HepG2 (cell line): ENCODE results near the gene IL17RC. TPM values are rescaled to one million over a fixed set of nuclear protein-coding genes. Genes with fewer than 3 reads are reported as not detected.

Source experiments
- ATAC-seq: fragments of 200-7000 bp; cut with Tn5 transposase; 3 replicates; pipeline ENCODE4 v1.9.1; 2020; ENCODE audit warnings: mild to moderate bottlenecking, moderate library complexity
- BruUV-seq: library from RNA; stranded (reverse); fragments of 400-500 nt; replicated peaks from 2 replicates; lab custom pipeline; 2021; lab: Mats Ljungman, UMichigan
- CTCF ChIA-PET: fragments of 300-600 bp; formaldehyde crosslinking; extraction: SDS; loops from one replicate; lab custom pipeline; 2021; ENCODE audit warnings: low total read pairs, inconsistent platforms, low intra/inter-chr PET ratio; lab: Yijun Ruan, JAX
- POLR2A ChIA-PET: fragments of 350-600 bp; sonication (Branson Sonifier 250); formaldehyde crosslinking; loops from one replicate; lab custom pipeline; 2020; ENCODE audit warnings: antibody characterized with exemption, inconsistent platforms; lab: Yijun Ruan, JAX
- DNase-seq: peaks from one replicate; pipeline ENCODE4 v3.0.0-alpha.2; 2015; ENCODE audit warnings: low spot score
- FAIRE-seq: peaks from 3 replicates; lab custom pipeline; 2011; peaks lifted over from hg19 to GRCh38; lab: Jason Lieb, UNC
- H2AFZ ChIP-seq: one replicate; pipeline ENCODE4 v1.6.1; 2011; ENCODE audit warnings: low read length, inconsistent platforms
- H3K27ac ChIP-seq: fragments of 300-600 bp; 3 replicates; pipeline ENCODE4 v1.8.0; 2011; ENCODE audit warnings: mixed run types, mild to moderate bottlenecking, mixed read lengths, low read length, inconsistent platforms; ENCODE audit not compliant: insufficient read depth; ENCODE audit errors: extremely low read length
- H3K27me3 ChIP-seq, 2 experiments: fragments of 200-600 bp in 1 of 2; 2 replicates in 1 of 2; 3 replicates in 1 of 2; pipeline versions ENCODE4 v1.6.0 to v1.8.0; 2011; ENCODE audit warnings: low read length in 2 of 2, mild to moderate bottlenecking in 2 of 2, moderate library complexity in 2 of 2, inconsistent platforms in 1 of 2; ENCODE audit not compliant: insufficient read depth in 2 of 2, control insufficient read depth in 1 of 2
- H3K36me3 ChIP-seq, 2 experiments: fragments of 200-600 bp in 1 of 2; replicated peaks in 1 of 2; 2 replicates in 1 of 2; 3 replicates in 1 of 2; pipeline versions ENCODE4 v1.5.1 to v1.8.0; 2011; ENCODE audit warnings: low read length in 2 of 2, inconsistent platforms in 1 of 2; ENCODE audit not compliant: insufficient read depth in 2 of 2, control insufficient read depth in 1 of 2
- H3K4me1 ChIP-seq: 2 replicates; pipeline ENCODE4 v1.5.1; 2012; ENCODE audit warnings: low read length, inconsistent platforms; ENCODE audit not compliant: insufficient read depth
- H3K4me2 ChIP-seq: 2 replicates; pipeline ENCODE4 v1.6.0; 2011; ENCODE audit warnings: low read depth, low read length, inconsistent platforms
- H3K4me3 ChIP-seq, 3 experiments: fragments of 200-600 bp in 1 of 3; sonication (generic), shearing (Covaris generic) in 1 of 3; replicated peaks in 1 of 3; 2 replicates each; pipeline ENCODE4 v1.5.1; 2011 to 2016; ENCODE audit warnings: low read length in 3 of 3, inconsistent platforms in 2 of 3, low read depth in 2 of 3, mild to moderate bottlenecking in 2 of 3, control low read depth in 1 of 3, mixed read lengths in 1 of 3; ENCODE audit not compliant: insufficient read depth in 1 of 3
- H3K79me2 ChIP-seq: one replicate; pipeline ENCODE4 v1.6.1; 2011; ENCODE audit warnings: low read length, inconsistent platforms; ENCODE audit not compliant: insufficient read depth
- H3K9ac ChIP-seq: 2 replicates; pipeline ENCODE4 v1.6.0; 2011; ENCODE audit warnings: mild to moderate bottlenecking, low read depth, low read length, inconsistent platforms; ENCODE audit not compliant: insufficient read depth
- H3K9me3 ChIP-seq: 2 replicates; pipeline ENCODE4 v1.5.1; 2012; ENCODE audit warnings: mild to moderate bottlenecking, low read length
- H4K20me1 ChIP-seq: 2 replicates; pipeline ENCODE4 v1.6.0; 2011; ENCODE audit warnings: inconsistent platforms, mild to moderate bottlenecking, low read length, moderate library complexity; ENCODE audit not compliant: insufficient read depth
- CEBPB ChIP-seq: IDR thresholded peaks from 2 replicates; pipeline ENCODE4 v1.6.1; 2011; ENCODE audit warnings: low read depth, low read length, improper control_type of control experiment, borderline replicate concordance
- CEBPG ChIP-seq: IDR thresholded peaks from 2 replicates; pipeline ENCODE4 v1.6.1; 2016
- CENPBD1 ChIP-seq: sonication (generic); formaldehyde crosslinking; IDR thresholded peaks from 2 replicates; pipeline ENCODE4 v1.8.0; 2022; ENCODE audit warnings: missing genetic modification reagents, low read depth, mild to moderate bottlenecking, borderline replicate concordance
- ZKSCAN8 ChIP-seq: IDR thresholded peaks from 2 replicates; pipeline ENCODE4 v1.6.1; 2016; ENCODE audit warnings: borderline replicate concordance, missing genetic modification reagents, missing compliant biosample characterization
- ZNF205 ChIP-seq: IDR thresholded peaks from 2 replicates; pipeline ENCODE4 v1.6.1; 2018; ENCODE audit warnings: missing biosample characterization, missing genetic modification reagents
- ZNF224 ChIP-seq: sonication (generic); formaldehyde crosslinking; IDR thresholded peaks from 2 replicates; pipeline ENCODE4 v1.5.0; 2020; ENCODE audit warnings: mild to moderate bottlenecking, missing genetic modification reagents
- ZNF562 ChIP-seq: sonication (generic); formaldehyde crosslinking; IDR thresholded peaks from 2 replicates; pipeline ENCODE4 v1.8.0; 2022; ENCODE audit warnings: missing genetic modification reagents, borderline replicate concordance
- WGBS: methylation state at CpG from one replicate; pipeline ENCODE4 v1.1.6; 2017; ENCODE audit warnings: low lambda C conversion rate; 5-methylcytosine and 5-hydroxymethylcytosine counted together
- in situ Hi-C: cut with HindIII; loops from 2 replicates; pipeline ENCODE4 v1.10.0; 2017; ENCODE audit warnings: low pct_unique_long_range_greater_than_20kb; ENCODE audit not compliant: extremely low pct_ligation_motif_present
- intact Hi-C: fragments of 100-400 bp; cut with micrococcal nuclease; formaldehyde crosslinking; loops from one replicate; pipeline ENCODE4 v1.10.0; 2022; ENCODE audit not compliant: unreplicated experiment
- polyA plus RNA-seq, 8 experiments: library from polyadenylated mRNA; depleted of rRNA in 3 of 8; stranded (reverse) in 7 of 8; unstranded in 1 of 8; fragments of >200 nt; fragmentation: Illumina TruSeq in 4 of 8; extraction: Trizol in 4 of 8; gene quantifications; 2 replicates each; pipeline versions ENCODE4 v1.2.1 to v1.2.3, GENCODE V29; 2011 to 2016; ENCODE audit warnings: low read depth in 4 of 8, missing spikeins in 1 of 8, mixed read lengths in 1 of 8; ENCODE audit not compliant: insufficient read depth in 1 of 8
- total RNA-seq, 5 experiments: library from RNA; depleted of rRNA; stranded (reverse); fragments of >200 nt; fragmentation: Illumina TruSeq; extraction: Trizol; gene quantifications; 2 replicates each; pipeline ENCODE4 v1.2.3, GENCODE V29; 2016; ENCODE audit warnings: low read depth in 1 of 5

IL17RC gene
- total and polyA plus RNA-seq, 2 of the 13 experiments (the other 11 are each of a cell fraction or from before 2014, with no cell fraction given) = 20.7 to 24.0 TPM

- in situ Hi-C loops = no loop called here
- no peak for TF ChIP-seq CENPBD1 (CRISPR knock-in tag)
- peak; percentile 76; the same call in 1 of the 2 replicates for TF ChIP-seq CEBPB
- TF ChIP-seq CEBPG (CRISPR knock-in tag) = peak; percentile 77
- no peak for TF ChIP-seq ZNF205 (CRISPR knock-in tag)
- TF ChIP-seq ZNF224 = no peak
- no peak for TF ChIP-seq ZKSCAN8
- no peak for TF ChIP-seq ZNF562
- TF ChIP-seq, all 625 proteins: peak for 2
- Histone ChIP-seq H3K9ac (peak overlapping the region; percentile 98), H3K27me3 (no peaks in the 10 kb centered on the region; a peak in 1 of 5 replicates), H3K79me2 (peaks cover 26% of the 10 kb centered on the region), H3K36me3 (peaks cover 3 to 9% of the 10 kb centered on the region in 2 experiments; a peak in 4 of 5 replicates), H3K27ac (peak overlapping the region; percentile 32), H2AFZ (no peak overlapping the region), H3K4me3 (peak overlapping the region in 1 of 3 experiments; percentile 13; a peak in 1 of 6 replicates), H3K4me1 (peaks cover 50% of the 10 kb centered on the region), H3K9me3 (no peaks in the 10 kb centered on the region), H3K4me2 (peak overlapping the region; percentile 76), H4K20me1 (no peaks in the 10 kb centered on the region)
- WGBS = 6% methylated on average over 5 of the region's 5 CpGs
- ChIA-PET POLR2A (interaction anchor here (0.5 to 3.8 kb wide), 10 partner anchors 8 to 88 kb away, joined by 3 to 36 read pairs (median 6); partner anchors contain the start of genes CIDEC, CRELD1, IL17RC and IL17RE), CTCF (interaction anchor here (1.3 kb wide), 1 partner anchor 27 kb away, joined by 4 read pairs; no protein-coding TSS in a partner anchor)
- intact Hi-C loops = no loop called here
- ATAC-seq = no peak
- FAIRE-seq = peak; percentile 58
- no peak for DNase-seq
- no TSS peak for BruUV-seq
Observed at GRCh38 chr3:9889405-9889804, 27.5 kb upstream of the IL17RC start.
